ENCODE measurements around the gene CDK6.

Gene CDK6

DNA sequence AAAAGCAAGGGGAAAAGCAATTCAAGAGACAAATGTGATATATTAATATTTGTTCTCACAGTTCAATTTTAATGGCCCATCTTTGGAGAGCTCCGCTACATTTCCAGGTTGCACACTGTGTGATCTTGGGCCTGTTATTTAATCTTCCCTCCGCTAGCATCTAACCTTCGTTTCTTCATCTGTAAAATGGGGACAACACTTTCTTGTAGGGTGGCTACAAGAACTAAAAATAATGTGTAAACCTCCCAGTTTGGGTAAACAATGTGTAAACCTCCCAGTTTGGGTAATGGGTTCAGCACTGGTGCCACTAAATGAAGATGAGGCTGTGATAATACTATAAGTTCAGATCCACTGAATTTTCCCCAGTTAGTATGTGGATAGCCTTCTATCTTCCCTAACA, 99.5 kb downstream of the CDK6 start:
- no peak for DNase-seq (ENCODE audit: low read depth in 2 of 2)

DNA sequence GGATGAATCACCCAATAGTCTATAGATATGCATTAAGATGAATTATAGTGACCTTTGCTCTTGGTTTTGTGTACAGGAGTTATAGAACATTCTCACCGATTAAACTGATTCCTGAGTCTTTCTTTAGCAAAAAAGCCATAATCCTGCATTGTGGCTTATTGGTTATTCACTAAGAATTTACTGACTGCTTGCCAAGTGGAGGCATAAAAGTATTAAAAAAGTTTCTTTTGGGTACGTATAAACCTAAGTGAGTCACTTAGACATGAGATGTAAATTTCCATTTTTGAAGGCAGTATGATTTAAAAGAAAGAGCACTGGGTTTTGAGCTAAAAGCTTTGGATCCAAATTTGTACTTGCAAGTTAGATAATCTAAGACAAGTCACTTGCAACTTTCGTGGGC, 100.7 kb downstream of the CDK6 start:
- DNase-seq (ENCODE audit: low read depth in 2 of 2) = no peak

- no peak for DNase-seq (ENCODE audit: low read depth in 2 of 2)
These were observed 103.9 kb downstream of the CDK6 start for GRCh38 chr7:92732316-92733036.

GRCh38 chr7:92731335-92732063, 104.9 kb downstream of the CDK6 start:
- no peak for DNase-seq (ENCODE audit: low read depth in 2 of 2)

- DNase-seq (ENCODE audit: low read depth in 2 of 2) = no peak
These were observed 105.6 kb downstream of the CDK6 start for GRCh38 chr7:92730808-92731207.

GRCh38 chr7:92729751-92730150, 106.6 kb downstream of the CDK6 start:
- DNase-seq (ENCODE audit: low read depth in 2 of 2) = no peak

DNA sequence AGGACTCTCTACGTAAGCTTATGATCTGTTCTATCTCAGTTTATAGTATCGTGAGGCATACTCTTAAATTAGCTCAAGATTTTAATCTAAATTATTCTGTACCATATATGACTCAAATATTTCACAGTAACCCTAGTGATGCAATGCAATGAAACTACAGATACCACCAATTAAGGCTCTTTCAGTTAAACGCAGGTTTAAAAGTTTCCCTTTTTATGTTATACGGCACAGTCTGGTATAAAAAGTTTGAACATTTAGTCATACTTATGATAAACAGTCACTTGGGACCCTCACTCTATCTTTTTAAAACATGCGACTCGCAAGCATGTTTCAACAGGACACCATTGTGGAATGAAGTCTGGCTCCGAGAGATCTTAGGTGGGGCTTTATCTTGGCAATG, 107.2 kb downstream of the CDK6 start:
- no peak for DNase-seq (ENCODE audit: low read depth in 2 of 2)

- DNase-seq (ENCODE audit: low read depth in 2 of 2) = no peak
These were observed 108.6 kb downstream of the CDK6 start for GRCh38 chr7:92727755-92728154.

- no peak for DNase-seq (ENCODE audit: low read depth in 2 of 2)
These were observed 111.0 kb downstream of the CDK6 start for GRCh38 chr7:92725161-92725925.

GRCh38 chr7:92723943-92724342, 112.4 kb downstream of the CDK6 start:
- DNase-seq (ENCODE audit: low read depth in 2 of 2) = no peak

- no peak for DNase-seq (ENCODE audit: low read depth in 2 of 2)
These were observed 113.2 kb downstream of the CDK6 start for GRCh38 chr7:92723205-92723604.

DNA sequence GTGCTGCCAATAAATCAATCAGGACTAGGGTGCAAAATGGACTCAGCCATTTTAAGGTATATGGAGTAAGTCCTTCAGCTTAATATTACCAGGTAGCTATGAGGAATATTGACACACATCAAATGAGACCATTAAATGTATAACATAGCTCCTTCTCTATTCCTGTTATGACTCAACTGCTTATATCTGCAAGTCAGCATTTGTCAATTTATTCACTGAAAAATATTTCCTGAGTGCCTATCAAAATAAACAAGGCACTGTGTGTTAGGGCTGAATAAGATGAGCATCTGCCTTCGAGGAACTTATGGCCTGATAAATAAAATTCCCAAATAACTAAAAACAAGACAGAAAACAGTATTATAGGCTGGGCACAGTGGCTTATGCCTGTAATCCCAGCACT, 113.8 kb downstream of the CDK6 start:
- no peak for DNase-seq (ENCODE audit: low read depth in 2 of 2)

DNA sequence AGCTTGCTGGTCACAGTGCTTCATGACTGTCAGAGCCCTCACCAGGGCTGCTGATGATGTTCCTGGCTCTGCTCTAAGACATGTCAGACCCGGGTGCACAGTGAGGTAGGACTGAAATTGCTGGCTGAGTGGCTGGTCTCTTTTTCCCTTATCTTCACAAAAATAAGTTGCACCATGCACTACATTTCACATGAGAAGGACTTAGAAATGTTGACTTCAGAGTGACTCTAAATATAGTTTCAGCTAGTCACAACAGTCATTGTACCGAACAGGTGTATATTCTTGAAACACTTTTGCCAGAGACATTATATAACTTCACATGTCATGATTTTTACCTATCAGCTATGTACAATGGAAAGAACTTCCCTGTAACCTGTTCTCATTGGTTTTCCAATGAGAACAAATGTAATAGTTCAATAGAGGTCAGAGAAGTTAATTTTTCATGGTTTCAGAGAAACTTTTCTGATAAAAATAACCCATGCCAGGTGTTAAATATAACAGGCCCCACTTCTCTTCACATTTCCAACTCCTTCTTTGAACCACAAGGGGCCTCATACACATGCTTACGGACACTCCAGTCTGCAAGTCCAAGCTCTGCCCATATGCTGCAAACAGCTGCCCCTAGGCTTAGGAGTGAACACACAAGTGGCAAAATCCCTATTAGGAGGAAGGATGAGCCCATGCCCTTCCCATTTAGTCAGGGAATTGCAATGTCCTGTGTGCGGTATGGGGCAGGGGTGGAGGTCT, 115.6 kb downstream of the CDK6 start:
- no peak for DNase-seq (ENCODE audit: low read depth in 2 of 2)

GRCh38 chr7:92717993-92718716, 118.2 kb downstream of the CDK6 start:
- DNase-seq (ENCODE audit: low read depth in 2 of 2) = peak; percentile 12 to 33

DNA sequence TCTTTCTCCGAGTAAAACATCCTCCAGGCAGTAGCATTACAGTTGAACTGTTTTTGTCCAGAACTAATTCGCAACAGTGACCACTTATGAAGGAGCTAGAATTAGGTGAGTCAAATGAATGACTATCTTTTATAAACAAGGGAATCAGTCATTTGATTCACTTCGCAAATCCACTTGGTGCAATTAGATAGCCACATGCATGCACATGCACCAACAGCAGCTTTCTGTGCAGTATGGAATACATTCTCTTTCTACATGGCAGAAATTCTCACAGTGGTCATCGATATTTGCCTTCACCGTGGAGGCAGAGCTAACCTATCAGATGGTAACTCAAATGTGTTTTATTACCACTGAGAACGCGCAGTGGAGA, 118.8 kb downstream of the CDK6 start:
- DNase-seq (ENCODE audit: low read depth in 2 of 2) = no peak

DNA sequence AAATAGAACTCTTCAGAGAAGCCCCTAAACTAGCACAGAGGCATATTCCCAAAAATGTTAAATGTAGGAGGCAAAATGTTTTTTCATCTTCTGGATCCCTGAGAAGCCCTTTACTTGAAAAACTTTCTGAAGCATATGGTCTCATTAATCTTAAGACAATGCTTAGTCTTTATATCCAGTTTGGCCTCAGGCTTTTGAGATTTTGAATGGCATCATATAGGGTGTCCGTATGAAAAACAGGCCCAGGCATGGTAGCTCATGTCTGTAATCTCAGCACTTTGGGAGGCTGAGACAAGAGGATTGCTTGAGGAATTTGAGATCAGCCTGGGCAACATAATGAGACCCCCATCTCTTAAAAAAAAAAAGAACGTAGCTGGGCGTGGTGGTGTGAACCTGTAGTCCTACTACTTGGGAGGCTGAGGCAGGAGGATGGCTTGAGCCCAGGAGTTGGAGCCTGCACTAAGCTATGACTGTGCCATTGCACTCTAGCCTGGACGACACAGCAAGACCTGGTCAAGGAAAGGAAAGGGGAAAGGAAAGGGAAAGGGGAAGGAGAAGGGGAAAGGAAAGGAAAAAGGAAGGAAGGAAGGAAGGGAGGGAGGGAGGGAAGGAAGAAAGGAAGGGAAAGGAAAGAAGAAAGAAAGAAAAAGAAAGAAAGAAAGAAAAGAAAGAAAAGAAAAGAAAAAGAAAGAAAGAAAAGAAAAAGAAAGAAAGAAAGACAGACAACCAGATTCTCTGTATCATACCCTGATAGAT, 119.4 kb downstream of the CDK6 start:
- no peak for DNase-seq (ENCODE audit: low read depth in 2 of 2)

DNA sequence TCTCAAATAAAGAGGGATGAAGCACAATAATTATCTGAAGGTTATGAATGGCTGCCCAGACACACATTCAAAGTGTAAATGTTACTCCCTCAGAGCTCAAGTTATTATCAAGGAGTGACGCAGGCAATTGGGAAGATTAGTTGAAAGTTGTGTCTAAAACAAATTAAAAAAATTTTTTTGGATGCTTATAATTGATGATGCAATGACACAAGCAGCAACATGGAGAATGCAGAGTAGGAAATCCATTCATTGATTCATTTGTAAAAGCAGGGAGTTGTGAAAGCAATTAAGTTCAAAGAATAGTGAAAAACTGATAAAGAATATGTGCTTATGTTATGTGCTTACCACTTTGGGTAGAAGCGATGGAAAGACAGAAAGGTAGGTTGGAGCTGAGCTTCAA, 120.4 kb downstream of the CDK6 start:
- DNase-seq (ENCODE audit: low read depth in 2 of 2) = no peak

DNA sequence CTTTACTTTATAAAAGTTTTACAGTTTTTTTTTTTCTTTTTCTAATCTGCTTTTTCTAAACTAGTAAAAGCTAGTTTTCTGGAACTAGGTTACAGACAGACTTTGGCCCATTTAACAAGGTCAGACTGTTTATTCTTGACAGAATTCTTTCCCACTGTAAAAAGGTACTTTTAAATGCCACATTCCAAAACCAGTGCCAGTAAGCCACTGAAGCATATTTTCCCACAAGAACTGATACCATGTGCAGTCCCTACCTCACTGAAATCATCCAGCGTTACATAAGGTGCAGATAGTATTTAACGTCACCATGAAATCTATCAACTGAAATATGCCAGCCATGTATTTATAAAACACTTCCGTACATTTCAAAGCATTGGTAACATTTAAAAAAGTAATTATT, 121.6 kb downstream of the CDK6 start:
- DNase-seq (ENCODE audit: low read depth in 2 of 2) = no peak

- DNase-seq (ENCODE audit: low read depth in 2 of 2) = no peak
These were observed 122.1 kb downstream of the CDK6 start for GRCh38 chr7:92714280-92714679.

DNA sequence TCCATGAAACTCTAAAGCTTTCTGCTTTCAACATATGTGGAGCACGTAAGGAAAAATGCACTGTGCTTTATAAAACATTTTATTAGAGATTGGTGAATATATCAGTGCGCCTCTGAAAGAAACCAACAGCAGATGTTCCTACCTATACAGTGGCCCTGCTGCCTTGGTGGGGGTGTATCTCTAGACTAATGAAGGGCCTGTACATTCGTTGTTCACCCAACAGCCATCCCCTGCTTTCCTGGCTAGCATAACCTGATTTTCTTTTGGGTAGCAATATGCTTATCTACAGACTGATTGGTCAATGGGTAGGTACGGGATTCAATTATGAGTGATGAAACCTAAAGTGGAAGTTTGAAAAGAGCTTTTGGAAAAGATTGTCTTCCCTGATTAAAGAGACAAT, 126.5 kb downstream of the CDK6 start:
- no peak for DNase-seq (ENCODE audit: low read depth in 2 of 2)

- no peak for DNase-seq (ENCODE audit: low read depth in 2 of 2)
These were observed 127.2 kb downstream of the CDK6 start for GRCh38 chr7:92709150-92709549.
